H9 (cell line): ENCODE results near the gene CCDC142. TPM values are rescaled to one million over a fixed set of nuclear protein-coding genes. Genes with fewer than 3 reads are reported as not detected.
A peak's percentile ranks its signal among the peaks of the same experiment; 100 is the strongest.

Experiments
- DNase-seq: peaks from one replicate; pipeline ENCODE4 v3.0.0-alpha.2; 2017
- H2AFZ ChIP-seq: one replicate; pipeline ENCODE4 v1.6.1; 2013; ENCODE audit warnings: mild to moderate bottlenecking, low read length, control low read depth, moderate library complexity
- H2AK5ac ChIP-seq: 2 replicates; pipeline ENCODE4 v1.6.1; 2013; ENCODE audit warnings: low read length, control low read depth, mixed read lengths; ENCODE audit not compliant: insufficient read length
- H2BK120ac ChIP-seq: one replicate; pipeline ENCODE4 v1.6.1; 2013; ENCODE audit warnings: low read depth, mild to moderate bottlenecking, low read length, control low read depth, inconsistent platforms; ENCODE audit not compliant: poor library complexity, severe bottlenecking
- H2BK12ac ChIP-seq: 2 replicates; pipeline ENCODE4 v1.6.1; 2013; ENCODE audit warnings: low read length, control low read depth, mixed read lengths, low read depth; ENCODE audit not compliant: insufficient read length
- H2BK15ac ChIP-seq: 2 replicates; pipeline ENCODE4 v1.6.1; 2013; ENCODE audit warnings: low read depth, low read length, control low read depth
- H2BK20ac ChIP-seq: one replicate; pipeline ENCODE4 v1.6.1; 2013; ENCODE audit warnings: low read depth, mild to moderate bottlenecking, low read length, control low read depth, inconsistent platforms; ENCODE audit not compliant: poor library complexity, severe bottlenecking
- H2BK5ac ChIP-seq: 2 replicates; pipeline ENCODE4 v1.6.1; 2013; ENCODE audit warnings: low read length, control low read depth, mixed read lengths; ENCODE audit not compliant: insufficient read length
- H3K14ac ChIP-seq: 2 replicates; pipeline ENCODE4 v1.6.1; 2013; ENCODE audit warnings: low read length, control low read depth; ENCODE audit not compliant: insufficient read depth
- H3K18ac ChIP-seq: 2 replicates; pipeline ENCODE4 v1.6.1; 2013; ENCODE audit warnings: low read depth, mild to moderate bottlenecking, mixed read lengths, low read length, control low read depth; ENCODE audit not compliant: insufficient read length
- H3K23ac ChIP-seq: 2 replicates; pipeline ENCODE4 v1.6.1; 2013; ENCODE audit warnings: low read length, control low read depth, mixed read lengths, low read depth; ENCODE audit not compliant: insufficient read length
- H3K23me2 ChIP-seq: 2 replicates; pipeline ENCODE4 v1.6.1; 2013; ENCODE audit warnings: low read depth, mild to moderate bottlenecking, mixed read lengths, low read length, control low read depth; ENCODE audit not compliant: insufficient read length, poor library complexity, severe bottlenecking
- H3K27ac ChIP-seq: 2 replicates; pipeline ENCODE4 v1.5.1; 2013; ENCODE audit warnings: low read length, control low read depth, mixed read lengths, low read depth; ENCODE audit not compliant: insufficient read length
- H3K27me3 ChIP-seq: 2 replicates; pipeline ENCODE4 v1.6.1; 2013; ENCODE audit warnings: low read length, control low read depth, inconsistent platforms; ENCODE audit not compliant: insufficient read depth
- H3K4ac ChIP-seq: 2 replicates; pipeline ENCODE4 v1.6.1; 2013; ENCODE audit warnings: low read depth, mild to moderate bottlenecking, control low read depth, inconsistent platforms, low read length, moderate library complexity
- H3K4me1 ChIP-seq: 2 replicates; pipeline ENCODE4 v1.6.1; 2013; ENCODE audit warnings: low read length, control low read depth, inconsistent platforms; ENCODE audit not compliant: insufficient read depth
- H3K4me2 ChIP-seq: 2 replicates; pipeline ENCODE4 v1.6.1; 2013; ENCODE audit warnings: low read length, control low read depth, mixed read lengths; ENCODE audit not compliant: insufficient read length, insufficient read depth
- H3K56ac ChIP-seq: 2 replicates; pipeline ENCODE4 v1.6.1; 2013; ENCODE audit warnings: low read depth, mild to moderate bottlenecking, mixed read lengths, low read length, control low read depth; ENCODE audit not compliant: insufficient read length
- H3K79me1 ChIP-seq: 2 replicates; pipeline ENCODE4 v1.6.1; 2013; ENCODE audit warnings: low read depth, mild to moderate bottlenecking, moderate library complexity, low read length, control low read depth, inconsistent platforms; ENCODE audit not compliant: insufficient read depth, poor library complexity, severe bottlenecking
- H3K79me2 ChIP-seq: 2 replicates; pipeline ENCODE4 v1.6.1; 2013; ENCODE audit warnings: low read length, control low read depth, inconsistent platforms; ENCODE audit not compliant: insufficient read depth
- H3K9ac ChIP-seq: 2 replicates; pipeline ENCODE4 v1.6.1; 2013; ENCODE audit warnings: low read length, control low read depth, mixed read lengths; ENCODE audit not compliant: insufficient read length; ENCODE audit errors: extremely low read depth
- H3K9me3 ChIP-seq: one replicate; pipeline ENCODE4 v1.6.1; 2013; ENCODE audit warnings: low read depth, low read length, inconsistent platforms; ENCODE audit not compliant: control insufficient read depth
- H3T11ph ChIP-seq: one replicate; pipeline ENCODE4 v1.6.1; 2013; ENCODE audit warnings: mild to moderate bottlenecking, low read length, control low read depth, inconsistent platforms
- H4K20me1 ChIP-seq: one replicate; pipeline ENCODE4 v1.6.1; 2013; ENCODE audit not compliant: control insufficient read depth, insufficient read length, insufficient read depth
- H4K5ac ChIP-seq: 2 replicates; pipeline ENCODE4 v1.6.1; 2013; ENCODE audit warnings: low read depth, mild to moderate bottlenecking, mixed read lengths, low read length, control low read depth; ENCODE audit not compliant: insufficient read length
- H4K8ac ChIP-seq: replicated peaks from 2 replicates; pipeline ENCODE4 v1.6.1; 2013; ENCODE audit warnings: low read length, control low read depth, mixed read lengths, low read depth; ENCODE audit not compliant: insufficient read length
- H4K91ac ChIP-seq: 2 replicates; pipeline ENCODE4 v1.6.1; 2013; ENCODE audit warnings: low read depth, mild to moderate bottlenecking, moderate library complexity, mixed read lengths, low read length, control low read depth; ENCODE audit not compliant: insufficient read length
- H3K27ac Mint-ChIP-seq, 3 experiments: 2 replicates in 2 of 3; 3 replicates in 1 of 3; pipeline ENCODE4 v1.8.0; 2020 to 2021; ENCODE audit warnings: mixed read lengths in 3 of 3, mild to moderate bottlenecking in 1 of 3, moderate library complexity in 1 of 3
- H3K27me3 Mint-ChIP-seq: 2 replicates; pipeline ENCODE4 v1.8.0; 2021; ENCODE audit warnings: low read depth, mild to moderate bottlenecking, moderate library complexity, mixed read lengths
- H3K36me3 Mint-ChIP-seq, 3 experiments: 2 replicates in 2 of 3; 3 replicates in 1 of 3; pipeline ENCODE4 v1.8.0; 2020 to 2021; ENCODE audit warnings: low read depth in 3 of 3, mixed read lengths in 3 of 3; ENCODE audit not compliant: insufficient read depth in 1 of 3
- H3K4me1 Mint-ChIP-seq, 2 experiments: 2 replicates each; pipeline ENCODE4 v1.8.0; 2020; ENCODE audit warnings: mixed read lengths in 2 of 2
- H3K4me3 Mint-ChIP-seq, 2 experiments: 2 replicates in 1 of 2; 3 replicates in 1 of 2; pipeline ENCODE4 v1.8.0; 2020 to 2021; ENCODE audit warnings: mild to moderate bottlenecking in 2 of 2, mixed read lengths in 2 of 2, moderate library complexity in 1 of 2
- H3K9me3 Mint-ChIP-seq, 2 experiments: 2 replicates in 1 of 2; 3 replicates in 1 of 2; pipeline ENCODE4 v1.8.0; 2020; ENCODE audit warnings: mild to moderate bottlenecking in 2 of 2, mixed read lengths in 2 of 2, moderate library complexity in 1 of 2
- WGBS: extraction: QIAGEN DNeasy Blood & Tissue Kit; methylation state at CpG from one replicate; pipeline ENCODE4 v1.1.7; 2013; ENCODE audit warnings: missing lambda C conversion rate, low lambda C conversion rate, mixed read lengths; ENCODE audit not compliant: insufficient read length; ENCODE audit errors: extremely low coverage; 5-methylcytosine and 5-hydroxymethylcytosine counted together
- total RNA-seq: library from RNA; stranded (reverse); gene quantifications from 2 replicates; pipeline ENCODE4 v1.2.1, GENCODE V29; 2021
- TF ChIP-seq, protein P1 (sequence below): fragments of 200-600 bp; sonication (generic); conservative IDR thresholded peaks from 3 replicates; pipeline ENCODE4 v1.8.0; 2021; ENCODE audit warnings: antibody characterized with exemption, mild to moderate bottlenecking

Gene CCDC142
- total RNA-seq, 1 experiment from 2014 or later = 21.5 TPM

DNA sequence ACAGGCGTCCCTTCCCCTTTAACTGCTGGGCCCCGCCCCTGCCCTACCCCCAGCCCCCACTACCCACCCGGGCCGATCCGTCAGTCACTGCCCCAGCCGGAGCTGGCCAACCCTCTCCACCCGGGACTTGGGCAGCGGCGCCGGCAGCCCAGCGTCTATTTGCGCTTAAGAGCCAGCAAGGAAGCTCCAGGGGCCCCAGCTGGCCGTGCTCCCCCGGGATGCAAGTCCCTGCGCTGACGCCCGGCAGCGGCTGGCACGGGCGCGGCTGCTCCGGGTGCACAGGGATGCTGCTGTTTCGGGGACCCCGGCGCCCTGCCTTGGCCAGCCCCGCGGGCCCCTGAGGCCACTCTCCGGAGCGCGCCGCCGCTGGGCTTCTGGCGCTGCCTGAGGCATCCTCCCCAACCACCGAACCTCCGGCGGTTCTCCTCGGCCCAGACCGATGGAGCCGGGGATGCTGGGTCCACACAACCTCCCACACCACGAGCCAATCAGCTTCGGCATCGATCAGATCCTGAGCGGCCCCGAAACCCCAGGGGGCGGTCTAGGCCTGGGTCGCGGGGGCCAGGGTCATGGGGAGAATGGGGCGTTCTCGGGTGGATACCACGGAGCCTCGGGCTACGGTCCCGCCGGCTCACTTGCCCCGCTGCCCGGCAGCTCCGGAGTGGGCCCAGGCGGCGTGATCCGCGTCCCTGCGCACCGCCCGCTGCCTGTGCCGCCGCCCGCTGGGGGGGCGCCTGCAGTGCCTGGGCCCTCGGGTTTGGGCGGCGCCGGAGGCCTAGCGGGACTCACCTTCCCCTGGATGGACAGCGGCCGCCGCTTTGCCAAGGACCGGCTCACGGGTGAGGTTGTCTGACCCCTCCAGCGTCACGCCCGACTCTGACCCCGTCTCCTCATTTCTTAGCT lies 31.8 kb upstream of the CCDC142 start, which contains the start of gene TLX2:
Gene TLX2 (plus strand): TSS at position 83 of the 903 bp plus-strand sequence. CDS start 357 bp downstream, at position 440.
- Histone ChIP-seq H3K27ac (no peak within 1 kb of the TSS), H3K4me1 (no peaks in the 10 kb centered on the region), H3K4me2 (peak within 1 kb of the TSS; percentile 49), H2BK12ac (no peak within 1 kb of the TSS), H3K23ac (no peak within 1 kb of the TSS), H4K5ac (no peak within 1 kb of the TSS), H3K27me3 (peaks cover 92% of the 10 kb centered on the region), H3K4ac (no peak within 1 kb of the TSS), H4K8ac (no peak within 1 kb of the TSS), H3K9me3 (no peaks in the 10 kb centered on the region), H3K79me1 (no peaks in the 10 kb centered on the region), H3T11ph (no peak within 1 kb of the TSS), H2BK5ac (no peak within 1 kb of the TSS), H3K9ac (no peak within 1 kb of the TSS), H4K91ac (no peak within 1 kb of the TSS), H2BK120ac (no peak within 1 kb of the TSS), H3K56ac (no peak within 1 kb of the TSS), H2AFZ (no peak within 1 kb of the TSS), H2BK20ac (no peak within 1 kb of the TSS), H3K23me2 (peaks cover 19% of the 10 kb centered on the region), H3K79me2 (no peaks in the 10 kb centered on the region), H2BK15ac (no peak within 1 kb of the TSS), H3K18ac (no peak within 1 kb of the TSS), H4K20me1 (no peaks in the 10 kb centered on the region), H2AK5ac (no peak within 1 kb of the TSS), H3K14ac (no peak within 1 kb of the TSS)
- Mint-ChIP-seq H3K27me3 (peaks cover 98% of the 10 kb centered on the region), H3K36me3 (peaks cover 5 to 8% (median 6%) of the 10 kb centered on the region in 3 experiments; a peak in 6 of 7 replicates), H3K9me3 (peaks cover 13 to 17% of the 10 kb centered on the region in 2 experiments), H3K4me3 (peak within 1 kb of the TSS; percentile 51 to 78), H3K4me1 (peaks cover 12 to 14% of the 10 kb centered on the region in 2 experiments), H3K27ac (no peak within 1 kb of the TSS)
- WGBS = no CpG with 5 or more reads among the region's 82 CpGs
- TF ChIP-seq, protein P1, sequence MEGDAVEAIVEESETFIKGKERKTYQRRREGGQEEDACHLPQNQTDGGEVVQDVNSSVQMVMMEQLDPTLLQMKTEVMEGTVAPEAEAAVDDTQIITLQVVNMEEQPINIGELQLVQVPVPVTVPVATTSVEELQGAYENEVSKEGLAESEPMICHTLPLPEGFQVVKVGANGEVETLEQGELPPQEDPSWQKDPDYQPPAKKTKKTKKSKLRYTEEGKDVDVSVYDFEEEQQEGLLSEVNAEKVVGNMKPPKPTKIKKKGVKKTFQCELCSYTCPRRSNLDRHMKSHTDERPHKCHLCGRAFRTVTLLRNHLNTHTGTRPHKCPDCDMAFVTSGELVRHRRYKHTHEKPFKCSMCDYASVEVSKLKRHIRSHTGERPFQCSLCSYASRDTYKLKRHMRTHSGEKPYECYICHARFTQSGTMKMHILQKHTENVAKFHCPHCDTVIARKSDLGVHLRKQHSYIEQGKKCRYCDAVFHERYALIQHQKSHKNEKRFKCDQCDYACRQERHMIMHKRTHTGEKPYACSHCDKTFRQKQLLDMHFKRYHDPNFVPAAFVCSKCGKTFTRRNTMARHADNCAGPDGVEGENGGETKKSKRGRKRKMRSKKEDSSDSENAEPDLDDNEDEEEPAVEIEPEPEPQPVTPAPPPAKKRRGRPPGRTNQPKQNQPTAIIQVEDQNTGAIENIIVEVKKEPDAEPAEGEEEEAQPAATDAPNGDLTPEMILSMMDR = no peak
- DNase-seq = peak; percentile 43
